ENCODE data around the gene KCTD21. TPM values are rescaled to one million over a fixed set of nuclear protein-coding genes. Genes with fewer than 3 reads are reported as not detected.
"Not testable (repeated sequence)": the region's sequence is repeated elsewhere in the genome, so short reads cannot be mapped to it uniquely, and the experiment has no call there.

The KCTD21 gene, protein sequence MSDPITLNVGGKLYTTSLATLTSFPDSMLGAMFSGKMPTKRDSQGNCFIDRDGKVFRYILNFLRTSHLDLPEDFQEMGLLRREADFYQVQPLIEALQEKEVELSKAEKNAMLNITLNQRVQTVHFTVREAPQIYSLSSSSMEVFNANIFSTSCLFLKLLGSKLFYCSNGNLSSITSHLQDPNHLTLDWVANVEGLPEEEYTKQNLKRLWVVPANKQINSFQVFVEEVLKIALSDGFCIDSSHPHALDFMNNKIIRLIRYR
- total RNA-seq: 10 to 100 TPM; 10.2 to 10.5 TPM
- long read RNA-seq, donor 1, partial matches to known transcripts: 0 of 5 reads
- long read RNA-seq, donor 1, other reads (novel, unspliced or antisense): 4 of 5 reads
- long read RNA-seq, donor 2, partial matches to known transcripts: 0 of 4 reads
- long read RNA-seq, donor 2, other reads (novel, unspliced or antisense): 3 of 4 reads

DNA sequence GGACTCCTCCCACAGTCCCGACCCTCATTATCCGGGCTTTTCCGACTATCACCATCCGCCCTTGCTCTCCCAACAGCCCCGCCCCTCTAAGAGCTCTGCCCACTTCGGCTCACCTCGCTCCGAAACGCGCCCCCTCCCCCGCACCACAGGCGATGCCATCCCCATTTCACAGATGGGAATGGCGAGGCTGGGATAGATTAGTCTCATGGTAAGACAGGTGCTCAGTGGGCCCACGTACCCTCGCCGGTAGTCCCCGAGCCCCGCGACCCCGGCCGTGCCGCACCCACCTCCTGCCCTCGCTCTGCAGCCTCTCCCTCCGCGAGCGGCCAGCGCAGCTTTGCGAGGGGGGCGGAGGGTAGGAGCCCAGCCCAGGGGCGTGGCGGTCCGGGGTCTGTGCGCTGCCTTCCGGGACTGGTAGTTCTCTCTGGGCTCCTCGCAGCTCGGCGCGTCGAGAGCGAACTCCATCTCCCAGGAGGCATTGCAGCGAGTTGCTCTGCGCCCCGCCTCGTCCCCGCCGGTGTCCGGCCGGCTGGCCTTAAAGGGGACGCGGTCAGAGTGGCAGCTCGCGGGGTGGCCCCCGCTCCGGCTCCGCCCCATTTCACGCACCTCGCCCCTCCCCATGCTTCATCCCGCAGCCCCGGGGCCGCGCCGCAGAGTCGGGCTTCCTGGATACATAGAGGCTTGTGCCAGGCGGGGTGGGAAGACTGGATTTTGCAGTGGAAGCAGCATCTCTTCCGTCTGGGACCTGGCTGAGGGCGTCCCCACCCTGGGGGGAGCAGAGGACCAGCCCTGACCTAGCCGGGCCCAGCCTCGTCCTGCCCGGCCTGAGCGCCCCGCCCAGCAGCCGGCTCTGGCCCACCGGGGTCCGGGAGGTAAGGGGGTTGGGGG lies at the start of gene KCTD21, which contains the start of gene USP35:
KCTD21 (minus strand) TSS at position 341 of the 888 bp plus-strand sequence. CDS start 14,072 bp downstream, outside the sequence.
USP35 (plus strand) TSS at position 634 of the 888 bp plus-strand sequence. CDS start 7,327 bp downstream, outside the sequence.
- peak; percentile 100 for DNase-seq (ENCODE audit: low spot score)
- intact Hi-C loops (cut with DNase I): no loop called here

DNA sequence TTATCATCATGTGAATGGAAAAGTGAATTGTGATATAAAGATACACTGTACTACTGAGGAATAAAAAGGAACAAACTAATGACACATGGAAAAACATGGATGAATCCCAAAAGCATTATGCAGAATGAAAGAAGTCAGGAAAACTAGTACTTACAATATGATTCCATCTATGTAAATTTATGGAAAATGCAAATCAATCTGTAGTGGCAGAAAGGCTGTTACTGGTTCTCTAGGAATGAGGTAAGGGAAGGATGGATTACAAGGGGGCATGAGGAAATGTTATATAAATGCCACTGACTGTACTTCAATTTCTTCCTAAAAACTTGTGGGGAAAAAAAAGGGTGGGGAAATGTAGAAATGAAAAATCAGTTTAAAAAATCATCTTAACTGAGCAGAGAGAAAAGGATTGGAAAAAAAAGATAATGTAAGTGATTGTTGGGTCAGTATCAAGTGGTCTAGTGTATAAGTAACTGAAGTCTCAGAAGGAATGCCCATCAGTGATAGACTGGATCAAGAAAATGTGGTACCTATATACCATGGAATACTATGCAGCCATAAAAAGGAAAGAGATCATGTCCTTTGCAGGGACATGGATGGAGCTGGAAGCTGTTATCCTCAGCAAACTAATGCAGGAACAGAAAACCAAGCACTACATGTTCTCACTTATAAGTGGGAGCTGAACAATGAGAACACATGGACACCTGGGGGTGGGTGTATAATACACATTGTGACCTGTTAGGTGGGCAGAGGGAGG lies 49.0 kb upstream of the KCTD21 start:
- intact Hi-C loops (cut with DNase I): no loop called here
- no peak for DNase-seq (ENCODE audit: low spot score)

DNA sequence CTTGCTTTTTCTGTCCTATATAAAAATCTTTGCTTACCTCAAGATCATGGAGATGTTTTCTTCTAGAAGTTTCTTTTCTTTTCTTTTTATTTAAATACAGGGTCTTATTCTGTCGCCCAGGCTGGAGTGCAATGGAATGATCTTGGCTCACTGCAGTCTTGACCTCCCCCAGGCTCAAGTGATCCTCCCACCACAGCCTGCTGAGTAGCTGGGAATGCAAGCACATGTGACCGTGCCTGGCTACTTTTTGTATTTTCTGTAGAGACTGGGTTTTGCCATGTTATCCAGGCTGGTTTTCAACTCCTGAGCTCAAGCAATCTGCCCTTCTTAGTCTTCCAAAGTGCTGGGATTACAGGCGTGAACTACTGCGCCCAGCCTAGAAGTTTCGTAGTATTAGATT lies 45.6 kb upstream of the KCTD21 start:
- DNase-seq (ENCODE audit: low spot score): no peak
- intact Hi-C loops (cut with DNase I): loop anchor here in 1 of 2 donors (5.0 kb wide), 1 partner anchor 183 kb away; the partner anchor contains the start of gene GAB2

DNA sequence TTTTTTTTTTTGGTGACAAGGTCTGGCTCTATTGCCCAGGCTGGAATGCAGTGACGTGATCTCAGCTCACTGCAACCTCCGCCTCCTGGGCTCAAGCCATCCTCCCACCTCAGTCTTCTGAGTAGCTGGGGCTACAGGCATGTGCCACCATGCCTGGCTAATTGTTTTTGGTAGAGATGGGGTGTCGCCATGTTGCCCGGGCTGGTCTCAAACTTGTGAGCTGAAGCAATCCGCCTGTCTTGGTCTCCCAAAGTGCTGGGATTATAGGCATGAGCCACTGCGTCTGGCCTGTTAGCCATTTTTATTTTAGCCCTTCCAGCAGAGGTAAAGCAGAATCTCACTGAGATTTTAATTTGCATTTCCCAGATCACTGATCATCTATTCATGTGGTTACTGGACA lies 44.6 kb upstream of the KCTD21 start:
- intact Hi-C loops (cut with DNase I): loop anchor here in 1 of 2 donors (5.0 kb wide), 1 partner anchor 184 kb away; the partner anchor contains the start of gene GAB2
- not testable (repeated sequence) for DNase-seq (ENCODE audit: low spot score)

DNA sequence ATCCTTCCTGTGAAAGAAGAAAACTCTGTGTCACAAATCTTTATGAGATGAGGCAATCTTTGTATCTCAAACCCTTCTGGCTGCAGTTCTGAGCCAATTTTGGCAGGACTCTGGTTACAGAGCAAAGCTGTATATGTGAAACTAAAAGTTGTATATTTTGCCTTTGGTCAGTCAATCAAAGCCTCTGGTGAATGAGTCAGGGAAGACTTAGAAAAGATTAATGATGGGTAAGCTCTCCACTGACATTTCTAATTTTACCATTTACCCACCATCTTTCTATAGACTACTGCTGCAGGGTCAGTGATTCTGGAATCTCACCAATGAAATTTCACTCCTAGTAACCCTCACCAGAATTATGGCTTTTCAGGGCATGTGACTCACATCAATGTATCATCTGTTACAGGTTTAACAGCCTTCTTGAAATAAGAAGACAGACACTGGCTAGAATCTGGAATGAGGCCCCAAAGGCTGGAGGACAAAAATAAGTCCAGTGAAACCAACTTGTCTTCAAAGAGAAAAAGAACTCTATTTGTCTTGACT lies 43.6 kb upstream of the KCTD21 start:
- DNase-seq (ENCODE audit: low spot score): no peak
- intact Hi-C loops (cut with DNase I): loop anchor here in 1 of 2 donors (5.0 kb wide), 1 partner anchor 185 kb away; the partner anchor contains the start of gene GAB2

DNA sequence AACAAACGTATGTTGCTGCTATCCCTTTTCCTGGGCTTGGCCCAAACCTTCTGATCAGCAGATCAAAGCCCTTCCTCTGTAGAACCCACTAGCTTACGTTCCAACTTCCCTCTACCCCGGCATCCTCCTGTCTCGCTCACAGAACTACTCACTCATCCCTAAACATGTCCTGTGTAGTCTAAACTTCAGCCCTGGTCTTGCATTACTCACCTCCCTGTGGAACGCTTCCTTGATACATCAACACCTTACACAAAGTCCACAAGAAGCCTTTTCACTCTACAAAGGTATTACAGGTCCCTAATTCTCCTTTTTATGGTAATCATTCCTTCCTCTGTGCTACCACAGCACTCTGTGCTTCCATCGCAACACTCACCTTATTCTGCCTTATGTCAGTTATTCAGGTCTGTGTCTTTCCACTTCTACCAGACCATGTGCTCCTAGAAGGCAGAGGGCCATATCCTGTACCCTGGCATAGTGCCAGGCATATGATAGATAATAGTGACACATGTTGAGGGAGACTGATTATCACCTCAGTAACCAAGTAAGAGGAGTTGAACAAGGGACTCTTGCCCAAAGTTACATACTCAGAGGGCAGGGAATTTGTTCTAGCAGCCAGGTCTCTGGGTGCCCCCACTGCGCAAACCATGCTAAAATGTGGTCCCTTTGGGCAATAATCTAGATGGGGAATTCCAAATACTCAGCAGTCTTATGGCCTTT lies 41.9 kb upstream of the KCTD21 start:
- no peak for DNase-seq (ENCODE audit: low spot score)
- intact Hi-C loops (cut with DNase I): loop anchor here in 1 of 2 donors (5.0 kb wide), 1 partner anchor 187 kb away; the partner anchor contains the start of gene GAB2

DNA sequence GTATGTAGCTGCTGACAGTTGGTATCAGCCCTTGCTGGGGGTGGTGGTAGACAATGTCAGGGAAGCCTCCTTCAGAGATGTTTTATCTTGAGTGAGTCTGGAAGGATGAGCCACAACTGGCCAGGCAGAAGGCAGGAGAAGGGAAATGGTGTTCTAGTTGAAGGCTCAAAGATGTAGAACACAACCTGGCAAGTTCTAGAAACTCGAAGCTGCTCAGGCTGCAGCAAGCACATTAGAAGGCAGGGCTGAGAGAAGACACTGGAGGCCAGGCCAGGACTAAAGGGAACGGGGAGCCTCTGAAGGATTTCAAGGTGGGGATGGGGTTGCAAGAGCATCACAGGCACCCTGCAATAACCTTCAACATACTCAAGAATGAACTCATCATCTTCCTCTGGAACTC lies 40.7 kb upstream of the KCTD21 start:
- intact Hi-C loops (cut with DNase I): loop anchor here in 1 of 2 donors (10.0 kb wide), 1 partner anchor 336 kb away; no protein-coding TSS in a partner anchor
- DNase-seq (ENCODE audit: low spot score): no peak

DNA sequence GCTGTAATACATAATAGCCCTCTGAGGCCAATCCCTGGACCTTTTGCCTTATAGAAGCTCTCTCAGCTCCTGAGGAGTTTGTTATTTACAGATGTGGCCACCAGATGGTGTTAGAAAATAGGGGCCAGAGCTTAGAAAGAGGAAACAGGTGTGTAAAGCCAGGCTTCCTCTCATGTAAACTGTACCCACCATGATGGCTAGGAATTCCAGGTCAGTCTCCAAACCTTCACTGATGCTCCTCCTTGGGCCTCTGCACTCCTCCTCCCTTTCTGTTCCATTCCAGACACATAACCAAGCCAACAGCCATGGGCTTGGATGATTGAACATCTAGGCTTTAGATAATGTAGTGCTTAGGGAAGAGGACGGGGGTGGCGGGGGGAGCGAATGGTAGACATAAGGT lies 40.0 kb upstream of the KCTD21 start:
- intact Hi-C loops (cut with DNase I): loop anchor here in 1 of 2 donors (10.0 kb wide), 1 partner anchor 336 kb away; no protein-coding TSS in a partner anchor
- DNase-seq (ENCODE audit: low spot score): no peak

DNA sequence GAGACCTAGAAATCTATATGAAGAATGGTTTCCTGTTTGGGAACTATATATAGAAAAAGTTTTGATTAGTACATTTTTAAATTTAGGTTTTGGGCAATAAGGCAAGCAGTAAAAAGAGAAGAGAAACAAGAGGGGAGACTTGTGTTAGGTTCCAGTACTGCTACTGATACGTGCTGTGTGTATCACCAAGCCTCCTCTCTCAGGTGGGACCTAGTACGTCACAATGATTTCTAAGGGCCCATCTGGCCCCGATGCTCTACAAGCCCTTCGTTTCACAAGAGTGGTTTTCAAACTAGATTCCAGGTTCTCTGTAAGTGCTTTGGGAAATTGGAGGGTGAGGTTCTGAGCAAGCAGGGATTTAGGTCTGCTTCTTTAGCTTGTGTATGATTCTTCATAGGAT lies 39.5 kb upstream of the KCTD21 start:
- intact Hi-C loops (cut with DNase I): loop anchor here in 1 of 2 donors (10.0 kb wide), 1 partner anchor 337 kb away; no protein-coding TSS in a partner anchor
- no peak for DNase-seq (ENCODE audit: low spot score)

DNA sequence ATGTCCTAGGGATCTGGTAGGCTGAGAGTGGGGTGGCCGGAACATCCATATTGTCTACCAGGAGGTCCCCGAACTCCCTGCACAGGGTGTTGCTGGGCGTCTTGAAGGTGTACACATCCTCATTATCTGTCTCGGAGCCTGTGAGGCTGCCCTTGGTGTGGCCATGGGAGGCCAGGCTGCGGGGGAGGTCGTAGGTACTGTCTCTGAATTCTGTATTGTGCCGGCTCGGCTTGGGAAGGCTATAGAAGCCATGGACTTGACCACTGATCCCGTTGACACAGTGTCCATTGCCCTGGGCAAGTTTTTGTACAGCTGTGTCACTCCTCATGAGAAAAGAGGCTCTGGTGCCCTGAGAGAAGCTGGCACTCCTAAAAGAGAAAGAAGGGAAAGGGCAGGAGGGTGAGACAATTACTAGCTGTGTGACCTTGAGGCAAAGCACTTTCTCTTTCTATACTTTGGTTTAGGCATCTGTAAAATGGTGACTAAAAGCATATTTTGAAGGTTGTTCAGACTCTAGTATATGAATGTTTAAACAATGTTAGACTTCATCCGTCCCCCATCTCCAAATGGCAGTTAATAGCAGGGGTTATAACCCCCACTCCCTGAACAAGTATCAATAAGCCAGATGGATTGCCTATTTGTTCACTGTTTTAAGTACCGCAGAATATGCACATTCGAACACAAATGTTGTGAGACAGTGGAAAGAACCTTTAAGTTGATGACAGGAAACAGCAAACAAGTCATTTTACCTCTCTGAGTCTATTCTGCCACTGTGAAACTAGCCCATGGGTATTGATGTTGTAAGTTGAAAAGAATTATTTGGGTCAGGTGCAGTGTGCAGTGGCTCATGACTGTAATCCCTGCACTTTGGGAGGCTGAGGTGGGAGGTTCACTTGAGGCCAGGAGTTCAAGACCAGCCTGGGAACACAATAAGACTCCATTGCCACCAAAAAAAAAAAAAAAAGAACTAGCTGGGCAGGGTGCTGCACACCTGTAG lies 38.6 kb upstream of the KCTD21 start:
- intact Hi-C loops (cut with DNase I): loop anchor here in 1 of 2 donors (10.0 kb wide), 1 partner anchor 338 kb away; no protein-coding TSS in a partner anchor
- no peak for DNase-seq (ENCODE audit: low spot score)

DNA sequence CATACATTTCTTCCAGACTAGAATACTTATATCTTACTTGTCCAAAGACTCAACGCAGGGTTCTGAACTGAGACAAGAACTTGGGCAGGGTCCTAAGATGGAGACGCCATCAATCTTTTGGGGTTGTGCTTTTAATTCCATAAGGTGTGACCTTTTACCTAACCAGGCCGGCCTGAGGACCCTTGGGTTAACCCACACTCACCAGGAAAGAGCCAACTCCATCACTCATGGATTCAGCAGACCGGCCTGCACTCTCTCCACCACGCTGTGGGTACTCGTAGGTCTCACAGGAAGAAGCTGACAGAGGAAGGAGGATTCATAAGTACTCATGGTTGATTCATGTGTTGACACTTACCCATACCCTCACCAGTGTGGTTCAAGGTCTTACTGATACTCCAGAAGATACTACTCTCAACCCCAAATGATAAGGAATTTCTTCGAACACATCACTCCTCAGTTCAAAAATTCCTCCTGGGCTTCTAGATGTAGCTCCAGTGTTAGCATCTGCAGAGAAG lies 36.5 kb upstream of the KCTD21 start:
- no peak for DNase-seq (ENCODE audit: low spot score)
- intact Hi-C loops (cut with DNase I): loop anchor here in 1 of 2 donors (10.0 kb wide), 1 partner anchor 340 kb away; no protein-coding TSS in a partner anchor

DNA sequence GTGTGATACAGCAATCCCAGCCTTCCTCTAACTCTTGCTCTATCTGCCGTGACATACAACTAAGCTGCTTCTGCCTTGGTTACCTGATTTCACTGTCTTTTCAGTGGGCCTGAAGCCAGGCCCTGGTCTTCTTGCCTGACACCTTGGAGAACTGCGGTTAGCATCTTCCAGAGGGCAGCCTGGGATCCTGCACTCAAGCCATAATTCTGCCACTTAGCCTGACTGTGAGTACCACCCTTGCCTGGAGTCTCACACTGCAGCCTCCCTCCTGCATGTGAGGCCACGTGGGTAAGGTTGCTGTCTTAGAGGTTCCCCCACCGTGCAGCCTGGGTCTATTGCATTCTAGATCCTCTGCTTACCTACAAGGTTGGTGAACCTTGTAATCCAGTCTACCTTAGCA lies 36.1 kb upstream of the KCTD21 start:
- DNase-seq (ENCODE audit: low spot score): no peak
- intact Hi-C loops (cut with DNase I): loop anchor here in 1 of 2 donors (10.0 kb wide), 1 partner anchor 340 kb away; no protein-coding TSS in a partner anchor

DNA sequence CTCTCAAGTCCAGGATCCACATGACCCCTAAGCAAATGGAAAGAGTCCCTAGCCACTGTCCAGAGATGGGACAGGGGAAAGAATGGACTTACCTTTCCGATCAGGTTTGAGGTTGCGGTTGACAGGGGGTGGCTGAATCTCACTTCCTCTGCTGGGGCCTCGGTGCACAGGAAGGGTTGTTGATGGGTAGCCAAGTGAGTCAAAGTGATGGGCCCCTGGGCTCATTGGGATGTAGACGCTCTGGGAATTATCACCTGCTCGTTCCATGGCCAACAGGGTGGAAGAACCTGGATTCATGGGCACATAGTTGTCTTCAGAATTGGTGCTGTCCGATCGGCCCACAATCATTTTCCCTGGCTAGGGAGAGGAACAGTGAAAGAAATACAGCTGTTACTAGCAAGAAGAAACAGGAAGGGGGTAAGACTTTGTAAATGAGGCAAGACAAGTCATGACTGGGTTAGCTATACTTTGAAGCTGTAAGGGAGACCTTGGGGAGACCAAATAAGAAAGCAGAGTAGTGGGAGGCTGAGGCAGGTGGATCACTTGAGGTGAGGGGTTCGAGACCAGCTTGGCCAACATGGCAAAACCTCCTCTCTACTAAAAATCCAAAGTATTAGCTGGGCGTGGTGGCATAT lies 35.0 kb upstream of the KCTD21 start:
- no peak for DNase-seq (ENCODE audit: low spot score)
- intact Hi-C loops (cut with DNase I): loop anchor here in 1 of 2 donors (10.0 kb wide), 1 partner anchor 341 kb away; no protein-coding TSS in a partner anchor

DNA sequence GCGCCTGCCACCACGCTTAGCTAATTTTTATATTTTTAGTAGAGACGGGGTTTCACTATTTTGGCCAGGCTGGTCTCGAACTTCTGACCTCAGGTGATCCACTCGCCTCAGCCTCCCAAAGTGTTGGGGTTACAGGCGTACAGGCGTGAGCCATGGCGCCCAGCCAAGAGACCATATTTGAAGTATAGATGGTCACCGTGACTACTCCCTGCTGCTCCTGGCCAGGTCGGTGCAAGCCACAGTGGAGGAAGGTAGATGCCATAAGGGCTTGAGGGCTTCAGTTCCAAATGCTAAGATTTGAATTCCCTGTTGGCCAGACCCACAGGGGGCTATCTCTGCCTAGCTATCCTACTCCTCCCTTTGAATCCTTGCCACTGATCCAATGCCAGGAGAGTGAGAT lies 34.3 kb upstream of the KCTD21 start:
- intact Hi-C loops (cut with DNase I): loop anchor here in 1 of 2 donors (10.0 kb wide), 1 partner anchor 342 kb away; no protein-coding TSS in a partner anchor
- DNase-seq (ENCODE audit: low spot score): not testable (repeated sequence)

Measured in posterior vena cava (tissue), 2 donors.